Measurements from ENCODE around the gene XPNPEP3.

DNA sequence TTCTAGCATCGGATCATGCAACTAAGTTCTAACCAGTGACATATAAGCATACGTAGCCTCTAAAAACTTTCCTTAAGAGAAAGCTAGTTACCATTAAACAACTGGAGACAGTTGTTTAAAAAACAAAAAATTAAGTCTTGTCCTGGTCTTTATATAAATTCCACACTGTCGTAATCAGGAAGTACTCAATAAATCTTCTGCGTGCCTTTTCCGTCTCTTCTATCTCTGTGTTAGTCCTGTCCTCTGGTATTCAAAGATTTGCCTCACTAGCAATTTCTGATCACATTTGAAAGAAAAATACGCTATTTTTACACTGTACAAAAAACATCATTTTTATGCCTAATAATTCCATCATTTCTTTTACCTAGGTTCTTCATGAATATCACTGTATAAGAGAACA, 27.8 kb upstream of the XPNPEP3 start:
- TF ChIP-seq POLR2A (IDR thresholded peaks at IDR 0.05) (no peak), CTCF (IDR thresholded peaks at IDR 0.05) (no peak), EP300 (IDR thresholded peaks at IDR 0.05) (no peak)
